Measurements from ENCODE around the gene ZCCHC3. TPM values are rescaled to one million over a fixed set of nuclear protein-coding genes. Genes with fewer than 3 reads are reported as not detected.

The ZCCHC3 gene
- total RNA-seq, 1 experiment from 2014 or later = 75.1 TPM

- in situ Hi-C loops (cut with HindIII; ENCODE audit: low sequenced_read_pairs) = no loop called here
Observed at GRCh38 chr20:278181-278580, 19.2 kb upstream of the ZCCHC3 start.

DNA sequence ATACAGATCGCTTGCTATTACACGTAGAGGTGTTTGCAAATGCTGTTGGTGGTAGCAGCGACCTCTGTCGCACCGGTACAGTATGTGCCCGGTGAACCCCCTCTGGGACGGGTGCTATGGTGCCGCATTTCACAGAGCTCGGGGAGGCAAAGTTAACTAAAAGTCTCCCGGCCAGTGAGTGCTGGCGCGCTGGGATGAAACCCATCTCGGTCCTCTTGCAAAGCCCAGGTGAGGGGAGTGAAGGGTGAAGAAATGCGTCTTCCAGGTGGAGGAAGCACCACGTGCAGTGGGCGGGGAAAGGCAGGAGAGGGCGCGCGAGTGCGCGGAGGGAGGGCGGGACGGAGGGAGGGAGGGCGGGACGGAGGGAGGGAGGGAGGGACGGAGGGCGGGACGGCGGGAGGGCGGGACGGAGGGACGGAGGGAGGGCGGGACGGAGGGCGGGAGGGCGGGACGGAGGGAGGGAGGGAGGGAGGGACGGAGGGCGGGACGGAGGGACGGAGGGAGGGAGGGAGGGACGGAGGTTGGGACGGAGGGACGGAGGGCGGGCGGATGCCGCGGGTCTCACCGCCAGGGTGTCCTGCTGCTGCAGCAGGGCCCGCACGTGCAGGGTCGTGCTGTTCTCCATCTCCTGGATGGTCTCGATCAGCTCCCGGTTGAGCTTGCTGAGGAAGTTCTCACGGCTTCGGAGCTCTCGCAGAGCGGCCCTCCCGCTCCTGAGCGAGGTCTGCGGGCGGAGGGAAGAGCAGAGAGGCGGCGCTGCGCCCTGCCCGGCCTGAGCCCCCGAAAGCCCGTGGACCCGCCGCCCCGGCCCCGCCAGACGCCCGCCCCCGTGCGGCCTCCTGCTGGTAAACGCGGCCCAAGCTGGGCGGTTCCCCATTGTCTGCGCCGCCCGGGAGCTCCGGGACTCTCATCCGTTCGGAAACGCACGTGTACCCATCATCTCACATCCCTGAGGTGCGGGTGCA, 18.5 kb upstream of the ZCCHC3 start:
- in situ Hi-C loops (cut with HindIII; ENCODE audit: low sequenced_read_pairs) = no loop called here
- DNase-seq (ENCODE audit: low spot score) = no peak

More at GRCh38 chr20:278181-278580, 19.2 kb upstream of the ZCCHC3 start:
- DNase-seq (ENCODE audit: low spot score) = no peak

DNA sequence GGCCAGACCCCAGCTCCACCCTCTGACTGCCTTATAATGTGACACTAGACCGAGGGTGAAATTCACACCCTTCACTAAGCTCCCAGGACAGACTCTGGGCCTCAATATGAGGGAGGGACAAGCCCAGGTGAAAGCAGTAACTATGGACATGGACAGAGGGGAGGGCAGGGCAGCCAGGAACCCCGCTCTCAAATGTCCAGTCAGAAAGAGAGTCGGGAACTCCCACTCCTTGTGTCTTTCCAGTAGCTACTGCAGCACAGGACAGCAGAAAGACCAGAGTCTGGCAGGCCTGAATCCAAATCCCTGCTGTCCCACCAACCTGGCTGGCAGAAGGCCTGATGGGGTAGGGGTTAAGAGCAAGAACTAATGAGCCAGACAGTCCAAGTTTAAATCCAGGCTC, 13.2 kb upstream of the ZCCHC3 start:
- no peak for DNase-seq (ENCODE audit: low spot score)
- in situ Hi-C loops (cut with HindIII; ENCODE audit: low sequenced_read_pairs) = no loop called here

DNA sequence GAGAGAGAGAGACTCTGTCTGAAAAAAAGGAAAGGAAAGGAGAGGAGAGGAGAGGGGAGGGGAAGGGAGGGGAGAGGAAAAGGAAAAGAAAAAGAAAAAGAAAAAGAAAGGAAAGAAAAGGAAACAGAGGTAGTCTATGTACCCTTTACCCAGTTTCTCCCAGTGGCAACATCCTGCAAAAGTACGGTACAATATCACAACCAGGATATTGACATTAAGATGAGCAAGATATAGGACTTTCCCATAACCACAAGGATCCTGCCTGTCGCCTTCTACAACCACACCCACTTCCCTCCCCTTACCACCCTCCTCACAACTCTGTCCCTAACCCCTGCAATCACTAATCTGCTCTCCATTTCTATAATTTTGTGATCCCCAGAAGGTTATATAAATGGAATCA, 10.9 kb upstream of the ZCCHC3 start:
- no peak for DNase-seq (ENCODE audit: low spot score)
- in situ Hi-C loops (cut with HindIII; ENCODE audit: low sequenced_read_pairs) = no loop called here

- in situ Hi-C loops (cut with HindIII; ENCODE audit: low sequenced_read_pairs) = no loop called here
- DNase-seq (ENCODE audit: low spot score) = no peak
Observed at GRCh38 chr20:288956-289692, 8.2 kb upstream of the ZCCHC3 start.

- in situ Hi-C loops (cut with HindIII; ENCODE audit: low sequenced_read_pairs) = no loop called here
- no peak for DNase-seq (ENCODE audit: low spot score)
Observed at GRCh38 chr20:289693-290083, 7.7 kb upstream of the ZCCHC3 start.

- in situ Hi-C loops (cut with HindIII; ENCODE audit: low sequenced_read_pairs) = no loop called here
- peak; percentile 90 for DNase-seq (ENCODE audit: low spot score)
Observed at GRCh38 chr20:290084-290831, 7.1 kb upstream of the ZCCHC3 start, which contains the start of gene C20orf96. Gene C20orf96, minus strand, starts transcription at chr20:290750. Its CDS starts 140 bp downstream, at chr20:290610.

- no peak for DNase-seq (ENCODE audit: low spot score)
- in situ Hi-C loops (cut with HindIII; ENCODE audit: low sequenced_read_pairs) = no loop called here
Observed at GRCh38 chr20:294602-295001, 2.8 kb upstream of the ZCCHC3 start.

DNA sequence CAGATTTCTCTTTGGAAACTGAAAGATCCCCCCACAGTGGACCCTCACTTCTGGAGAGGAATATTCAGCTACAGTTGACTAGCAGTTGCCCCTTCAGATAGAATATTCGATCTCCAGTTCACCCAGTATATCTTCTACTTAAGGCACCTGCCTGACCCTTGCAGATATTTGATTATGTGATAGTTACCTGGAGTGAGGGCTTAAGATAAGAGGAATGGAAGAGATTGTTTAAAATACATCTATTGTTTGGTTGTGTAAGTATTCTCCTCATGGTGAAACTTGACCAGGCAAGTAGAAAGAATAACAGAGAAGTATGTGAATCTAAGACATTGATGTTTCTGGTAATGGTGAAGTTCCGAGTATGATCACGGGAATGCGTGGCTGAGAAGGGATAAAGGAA, 1.6 kb upstream of the ZCCHC3 start:
- in situ Hi-C loops (cut with HindIII; ENCODE audit: low sequenced_read_pairs) = no loop called here

DNA sequence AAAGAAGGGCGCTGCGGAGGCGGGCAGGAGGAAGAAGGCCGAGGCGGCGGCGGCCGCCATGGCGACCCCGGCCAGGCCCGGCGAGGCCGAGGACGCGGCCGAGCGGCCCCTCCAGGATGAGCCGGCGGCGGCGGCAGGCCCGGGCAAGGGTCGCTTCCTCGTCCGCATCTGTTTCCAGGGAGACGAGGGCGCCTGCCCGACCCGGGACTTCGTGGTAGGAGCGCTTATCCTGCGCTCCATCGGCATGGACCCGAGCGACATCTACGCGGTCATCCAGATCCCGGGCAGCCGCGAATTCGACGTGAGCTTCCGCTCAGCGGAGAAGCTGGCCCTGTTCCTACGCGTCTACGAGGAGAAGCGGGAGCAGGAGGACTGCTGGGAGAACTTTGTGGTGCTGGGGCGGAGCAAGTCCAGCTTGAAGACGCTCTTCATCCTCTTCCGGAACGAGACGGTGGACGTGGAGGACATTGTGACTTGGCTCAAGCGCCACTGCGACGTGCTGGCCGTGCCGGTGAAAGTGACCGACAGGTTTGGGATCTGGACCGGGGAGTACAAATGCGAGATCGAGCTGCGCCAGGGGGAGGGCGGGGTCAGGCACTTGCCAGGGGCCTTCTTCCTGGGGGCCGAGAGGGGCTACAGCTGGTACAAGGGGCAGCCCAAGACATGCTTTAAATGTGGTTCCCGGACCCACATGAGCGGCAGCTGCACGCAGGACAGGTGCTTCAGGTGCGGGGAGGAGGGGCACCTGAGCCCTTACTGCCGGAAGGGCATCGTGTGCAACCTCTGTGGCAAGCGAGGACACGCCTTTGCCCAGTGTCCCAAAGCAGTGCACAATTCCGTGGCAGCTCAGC, 780 bp downstream of the ZCCHC3 start:
- DNase-seq (ENCODE audit: low spot score) = peak; percentile 63
- in situ Hi-C loops (cut with HindIII; ENCODE audit: low sequenced_read_pairs) = no loop called here

More for the DNA sequence above, 1.6 kb upstream of the ZCCHC3 start:
- no peak for DNase-seq (ENCODE audit: low spot score)

DNA sequence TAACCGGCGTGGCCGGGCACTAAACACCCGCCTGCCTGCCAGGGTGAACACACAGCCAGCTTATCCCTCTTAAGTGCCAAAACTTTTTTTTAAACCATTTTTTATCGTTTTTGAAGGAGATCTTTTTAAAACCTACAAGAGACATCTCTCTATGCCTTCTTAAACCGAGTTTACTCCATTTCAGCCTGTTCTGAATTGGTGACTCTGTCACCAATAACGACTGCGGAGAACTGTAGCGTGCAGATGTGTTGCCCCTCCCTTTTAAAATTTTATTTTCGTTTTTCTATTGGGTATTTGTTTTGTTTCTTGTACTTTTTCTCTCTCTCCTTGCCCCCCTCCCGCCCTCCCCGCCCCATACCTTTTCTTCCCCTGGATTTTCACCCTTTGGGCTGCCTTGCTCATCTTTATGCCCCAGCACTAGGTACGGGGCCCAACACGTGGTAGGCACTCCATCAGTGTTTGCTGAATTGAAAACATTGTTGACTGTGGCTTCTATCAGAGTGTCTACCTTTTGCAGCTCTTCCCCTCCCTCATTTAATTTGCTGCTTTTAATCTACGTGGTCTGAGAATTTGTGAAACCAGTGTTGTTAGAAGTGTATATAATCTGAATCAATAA, 1.5 kb downstream of the ZCCHC3 start:
- DNase-seq (ENCODE audit: low spot score) = no peak
- in situ Hi-C loops (cut with HindIII; ENCODE audit: low sequenced_read_pairs) = no loop called here

GRCh38 chr20:300345-300990, 3.1 kb downstream of the ZCCHC3 start:
- DNase-seq (ENCODE audit: low spot score) = no peak
- in situ Hi-C loops (cut with HindIII; ENCODE audit: low sequenced_read_pairs) = no loop called here

DNA sequence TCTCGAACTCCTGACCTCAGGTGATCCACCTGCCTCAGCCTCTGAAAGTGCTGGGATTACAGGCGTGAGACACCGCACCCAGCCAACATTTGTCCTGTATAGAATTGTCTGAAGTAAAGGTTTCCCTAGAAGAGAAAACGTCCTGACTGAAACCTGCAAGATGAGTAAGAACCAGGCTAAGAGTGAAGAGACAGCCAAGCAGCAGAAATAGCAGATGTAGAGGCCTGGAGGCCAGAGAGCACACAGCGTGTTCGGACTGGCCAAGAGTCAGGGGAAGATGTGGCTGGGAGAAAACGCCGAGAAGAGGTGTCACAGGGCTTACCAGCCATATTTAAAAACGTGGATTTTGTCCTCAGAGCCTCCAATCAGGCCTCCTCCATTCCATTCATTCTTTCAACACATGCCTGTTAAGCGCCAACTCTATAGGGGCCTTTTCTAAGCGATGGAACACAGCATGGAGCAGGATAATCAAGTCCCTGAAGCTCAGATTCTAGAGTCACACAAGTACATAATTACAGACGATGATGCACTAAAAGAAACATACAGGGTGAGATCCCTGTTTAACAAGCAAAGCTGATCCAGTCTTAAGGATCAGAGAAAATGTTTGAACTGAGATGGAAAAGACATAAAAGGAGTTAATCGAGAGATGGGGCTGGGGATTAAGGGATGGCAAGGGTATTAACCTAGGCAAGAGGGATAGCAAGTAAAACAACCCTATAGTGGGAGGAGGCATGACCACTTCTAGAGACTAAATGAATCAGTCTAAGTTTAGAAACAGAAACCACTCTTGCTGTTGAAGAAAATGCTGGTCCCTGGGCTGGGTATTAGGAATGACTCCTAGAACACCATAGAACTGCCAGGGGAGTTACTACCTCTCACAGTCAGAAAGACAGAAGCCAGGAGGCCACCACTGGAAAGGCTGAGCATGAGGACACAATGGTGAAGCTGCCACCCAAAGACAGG, 4.8 kb downstream of the ZCCHC3 start:
- no peak for DNase-seq (ENCODE audit: low spot score)
- in situ Hi-C loops (cut with HindIII; ENCODE audit: low sequenced_read_pairs) = no loop called here

- no peak for DNase-seq (ENCODE audit: low spot score)
- in situ Hi-C loops (cut with HindIII; ENCODE audit: low sequenced_read_pairs) = no loop called here
Observed at GRCh38 chr20:305745-306144, 8.4 kb downstream of the ZCCHC3 start.

GRCh38 chr20:308427-309038, 11.2 kb downstream of the ZCCHC3 start:
- DNase-seq (ENCODE audit: low spot score) = no peak
- in situ Hi-C loops (cut with HindIII; ENCODE audit: low sequenced_read_pairs) = no loop called here

GRCh38 chr20:309306-309840, 12.0 kb downstream of the ZCCHC3 start:
- in situ Hi-C loops (cut with HindIII; ENCODE audit: low sequenced_read_pairs) = no loop called here
- DNase-seq (ENCODE audit: low spot score) = no peak

Measured in G401 (cell line).